HepG2 (cell line): ENCODE data around the gene DUSP15. TPM values are rescaled to one million over a fixed set of nuclear protein-coding genes. Genes with fewer than 3 reads are reported as not detected.
A peak's percentile ranks its signal among the peaks of the same experiment; 100 is the strongest.

ENCODE experiments used
- ATAC-seq: fragments of 200-7000 bp; cut with Tn5 transposase; 3 replicates; pipeline ENCODE4 v1.9.1; 2020; ENCODE audit warnings: mild to moderate bottlenecking, moderate library complexity
- BruUV-seq: library from RNA; stranded (reverse); fragments of 400-500 nt; replicated peaks from 2 replicates; lab custom pipeline; 2021; lab: Mats Ljungman, UMichigan
- CTCF ChIA-PET: fragments of 300-600 bp; formaldehyde crosslinking; extraction: SDS; loops from one replicate; lab custom pipeline; 2021; ENCODE audit warnings: low total read pairs, inconsistent platforms, low intra/inter-chr PET ratio; lab: Yijun Ruan, JAX
- POLR2A ChIA-PET: fragments of 350-600 bp; sonication (Branson Sonifier 250); formaldehyde crosslinking; loops from one replicate; lab custom pipeline; 2020; ENCODE audit warnings: antibody characterized with exemption, inconsistent platforms; lab: Yijun Ruan, JAX
- DNase-seq: peaks from one replicate; pipeline ENCODE4 v3.0.0-alpha.2; 2015; ENCODE audit warnings: low spot score
- FAIRE-seq: peaks from 3 replicates; lab custom pipeline; 2011; peaks lifted over from hg19 to GRCh38; lab: Jason Lieb, UNC
- H2AFZ ChIP-seq: one replicate; pipeline ENCODE4 v1.6.1; 2011; ENCODE audit warnings: low read length, inconsistent platforms
- H3K27ac ChIP-seq: fragments of 300-600 bp; 3 replicates; pipeline ENCODE4 v1.8.0; 2011; ENCODE audit warnings: mixed run types, mild to moderate bottlenecking, mixed read lengths, low read length, inconsistent platforms; ENCODE audit not compliant: insufficient read depth; ENCODE audit errors: extremely low read length
- H3K27me3 ChIP-seq, 2 experiments: fragments of 200-600 bp in 1 of 2; 2 replicates in 1 of 2; 3 replicates in 1 of 2; pipeline versions ENCODE4 v1.6.0 to v1.8.0; 2011; ENCODE audit warnings: low read length in 2 of 2, mild to moderate bottlenecking in 2 of 2, moderate library complexity in 2 of 2, inconsistent platforms in 1 of 2; ENCODE audit not compliant: insufficient read depth in 2 of 2, control insufficient read depth in 1 of 2
- H3K36me3 ChIP-seq, 2 experiments: fragments of 200-600 bp in 1 of 2; replicated peaks in 1 of 2; 2 replicates in 1 of 2; 3 replicates in 1 of 2; pipeline versions ENCODE4 v1.5.1 to v1.8.0; 2011; ENCODE audit warnings: low read length in 2 of 2, inconsistent platforms in 1 of 2; ENCODE audit not compliant: insufficient read depth in 2 of 2, control insufficient read depth in 1 of 2
- H3K4me1 ChIP-seq: 2 replicates; pipeline ENCODE4 v1.5.1; 2012; ENCODE audit warnings: low read length, inconsistent platforms; ENCODE audit not compliant: insufficient read depth
- H3K4me2 ChIP-seq: 2 replicates; pipeline ENCODE4 v1.6.0; 2011; ENCODE audit warnings: low read depth, low read length, inconsistent platforms
- H3K4me3 ChIP-seq, 3 experiments: fragments of 200-600 bp in 1 of 3; sonication (generic), shearing (Covaris generic) in 1 of 3; replicated peaks in 1 of 3; 2 replicates each; pipeline ENCODE4 v1.5.1; 2011 to 2016; ENCODE audit warnings: low read length in 3 of 3, inconsistent platforms in 2 of 3, low read depth in 2 of 3, mild to moderate bottlenecking in 2 of 3, control low read depth in 1 of 3, mixed read lengths in 1 of 3; ENCODE audit not compliant: insufficient read depth in 1 of 3
- H3K79me2 ChIP-seq: one replicate; pipeline ENCODE4 v1.6.1; 2011; ENCODE audit warnings: low read length, inconsistent platforms; ENCODE audit not compliant: insufficient read depth
- H3K9ac ChIP-seq: 2 replicates; pipeline ENCODE4 v1.6.0; 2011; ENCODE audit warnings: mild to moderate bottlenecking, low read depth, low read length, inconsistent platforms; ENCODE audit not compliant: insufficient read depth
- H3K9me3 ChIP-seq: 2 replicates; pipeline ENCODE4 v1.5.1; 2012; ENCODE audit warnings: mild to moderate bottlenecking, low read length
- H4K20me1 ChIP-seq: 2 replicates; pipeline ENCODE4 v1.6.0; 2011; ENCODE audit warnings: inconsistent platforms, mild to moderate bottlenecking, low read length, moderate library complexity; ENCODE audit not compliant: insufficient read depth
- ELF4 ChIP-seq: sonication (generic); formaldehyde crosslinking; IDR thresholded peaks from 2 replicates; pipeline ENCODE4 v1.5.0; 2020; ENCODE audit warnings: missing genetic modification reagents, mild to moderate bottlenecking, moderate library complexity, borderline replicate concordance
- REL ChIP-seq: sonication (generic); formaldehyde crosslinking; conservative IDR thresholded peaks from 2 replicates; pipeline ENCODE4 v1.8.0; 2022; ENCODE audit warnings: mild to moderate bottlenecking, missing genetic modification reagents, moderate library complexity
- ZNF281 ChIP-seq: sonication (generic); formaldehyde crosslinking; IDR thresholded peaks from 2 replicates; pipeline ENCODE4 v1.4.0; 2020; ENCODE audit warnings: missing genetic modification reagents, borderline replicate concordance
- ZNF629 ChIP-seq: sonication (generic); formaldehyde crosslinking; conservative IDR thresholded peaks from 2 replicates; pipeline ENCODE4 v1.5.0; 2020; ENCODE audit warnings: missing genetic modification reagents
- WGBS: methylation state at CpG from one replicate; pipeline ENCODE4 v1.1.6; 2017; ENCODE audit warnings: low lambda C conversion rate; 5-methylcytosine and 5-hydroxymethylcytosine counted together
- in situ Hi-C: cut with HindIII; loops from 2 replicates; pipeline ENCODE4 v1.10.0; 2017; ENCODE audit warnings: low pct_unique_long_range_greater_than_20kb; ENCODE audit not compliant: extremely low pct_ligation_motif_present
- intact Hi-C: fragments of 100-400 bp; cut with micrococcal nuclease; formaldehyde crosslinking; loops from one replicate; pipeline ENCODE4 v1.10.0; 2022; ENCODE audit not compliant: unreplicated experiment
- polyA plus RNA-seq, 8 experiments: library from polyadenylated mRNA; depleted of rRNA in 3 of 8; stranded (reverse) in 7 of 8; unstranded in 1 of 8; fragments of >200 nt; fragmentation: Illumina TruSeq in 4 of 8; extraction: Trizol in 4 of 8; gene quantifications; 2 replicates each; pipeline versions ENCODE4 v1.2.1 to v1.2.3, GENCODE V29; 2011 to 2016; ENCODE audit warnings: low read depth in 4 of 8, missing spikeins in 1 of 8, mixed read lengths in 1 of 8; ENCODE audit not compliant: insufficient read depth in 1 of 8
- total RNA-seq, 5 experiments: library from RNA; depleted of rRNA; stranded (reverse); fragments of >200 nt; fragmentation: Illumina TruSeq; extraction: Trizol; gene quantifications; 2 replicates each; pipeline ENCODE4 v1.2.3, GENCODE V29; 2016; ENCODE audit warnings: low read depth in 1 of 5
- TF ChIP-seq, protein P1 (sequence below): sonication (generic); formaldehyde crosslinking; IDR thresholded peaks from 2 replicates; pipeline ENCODE4 v1.5.1; 2020; ENCODE audit warnings: mild to moderate bottlenecking, missing genetic modification reagents, borderline replicate concordance

DUSP15 gene
- total and polyA plus RNA-seq, 2 of the 13 experiments (the other 11 are each of a cell fraction or from before 2014, with no cell fraction given), result 0.17 to 0.93 TPM

DNA sequence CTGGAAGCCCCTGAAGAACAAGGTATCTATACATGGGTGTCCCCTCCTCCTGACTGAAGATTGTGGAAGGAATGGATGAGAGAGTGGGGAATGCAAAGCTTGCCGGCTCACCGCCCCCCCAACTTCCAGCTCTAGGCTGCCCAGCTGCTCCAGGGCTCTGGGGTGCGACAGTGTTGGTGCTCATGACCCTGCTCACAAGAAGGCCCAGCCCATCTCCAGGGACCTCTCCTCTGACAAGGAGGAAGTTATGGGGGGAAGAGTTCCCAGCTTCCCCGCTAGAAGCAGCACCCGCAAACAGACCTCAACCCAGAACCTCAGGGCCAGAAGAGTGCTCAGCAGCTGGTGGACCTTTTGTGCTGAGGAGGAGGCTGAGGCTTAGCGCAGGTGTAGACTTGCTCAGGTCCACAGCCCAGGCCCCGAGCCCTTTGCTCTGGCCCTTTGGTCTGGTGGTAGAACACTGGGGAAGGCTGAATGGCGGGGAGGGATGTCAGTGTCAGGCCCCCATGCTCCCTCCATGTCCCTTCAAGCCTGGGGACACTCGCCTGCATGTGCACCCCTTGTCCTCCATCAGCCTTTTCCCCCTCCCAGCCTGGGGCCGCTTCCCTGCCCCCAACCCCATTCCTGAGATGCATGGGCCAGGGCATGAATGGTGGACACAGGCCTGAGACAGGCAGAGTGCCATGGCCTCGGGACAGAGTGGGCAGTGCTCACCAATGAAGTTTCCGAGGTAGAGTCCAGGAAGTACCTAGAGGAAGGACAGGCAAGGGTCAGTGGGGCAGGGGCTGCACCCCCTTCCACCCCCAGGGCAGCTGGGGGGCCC is 1.3 kb downstream of the DUSP15 start (continued):
- 0 out of 2 replicates have a peak, but pooled peaks have one; percentile 17 for TF ChIP-seq ZNF281
- TF ChIP-seq ELF4 (CRISPR knock-in tag), result no peak
- no peak for TF ChIP-seq REL (CRISPR knock-in tag)

GRCh38 chr20:31866221-31866620 is 4.1 kb downstream of the DUSP15 start:
- TF ChIP-seq, protein P1, sequence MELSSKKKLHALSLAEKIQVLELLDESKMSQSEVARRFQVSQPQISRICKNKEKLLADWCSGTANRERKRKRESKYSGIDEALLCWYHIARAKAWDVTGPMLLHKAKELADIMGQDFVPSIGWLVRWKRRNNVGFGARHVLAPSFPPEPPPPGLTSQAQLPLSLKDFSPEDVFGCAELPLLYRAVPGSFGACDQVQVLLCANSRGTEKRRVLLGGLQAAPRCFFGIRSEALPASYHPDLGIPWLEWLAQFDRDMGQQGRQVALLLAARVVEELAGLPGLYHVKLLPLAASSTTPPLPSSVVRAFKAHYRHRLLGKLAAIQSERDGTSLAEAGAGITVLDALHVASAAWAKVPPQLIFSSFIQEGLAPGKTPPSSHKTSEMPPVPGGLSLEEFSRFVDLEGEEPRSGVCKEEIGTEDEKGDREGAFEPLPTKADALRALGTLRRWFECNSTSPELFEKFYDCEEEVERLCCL, result no peak
- TF ChIP-seq ZNF629 (CRISPR knock-in tag), result peak; percentile 68
- BruUV-seq, result no TSS peak
- POLR2A ChIA-PET, result no interaction called here

More at GRCh38 chr20:31866221-31866620, 4.1 kb downstream of the DUSP15 start:
- Histone ChIP-seq H3K36me3 (no peaks in the 10 kb centered on the region), H3K27me3 (peaks cover 14 to 42% of the 10 kb centered on the region in 2 experiments; a peak in 4 of 5 replicates), H3K79me2 (no peaks in the 10 kb centered on the region), H2AFZ (no peak overlapping the region), H3K9me3 (no peaks in the 10 kb centered on the region), H4K20me1 (no peaks in the 10 kb centered on the region), H3K4me3 (no peak overlapping the region), H3K9ac (no peak overlapping the region), H3K27ac (no peak overlapping the region), H3K4me1 (peaks cover 26% of the 10 kb centered on the region), H3K4me2 (no peak overlapping the region)
- FAIRE-seq, result no peak
- intact Hi-C loops, result no loop called here
- in situ Hi-C loops, result no loop called here
- CTCF ChIA-PET, result no interaction called here
- no peak for ATAC-seq
- WGBS, result 31% methylated on average over 3 of the region's 3 CpGs
- no peak for DNase-seq
